IPS-18a (cell line): ENCODE data around the gene RPL31.
"Not testable (repeated sequence)": the region's sequence is repeated elsewhere in the genome, so short reads cannot be mapped to it uniquely, and the experiment has no call there.

Source experiments
- H3K27ac ChIP-seq: one replicate; pipeline ENCODE4 v1.5.1; 2013; ENCODE audit warnings: low read length
- H3K27me3 ChIP-seq: one replicate; pipeline ENCODE4 v1.6.1; 2013; ENCODE audit warnings: mild to moderate bottlenecking, low read length; ENCODE audit not compliant: control insufficient read depth, insufficient read depth
- H3K36me3 ChIP-seq: one replicate; pipeline ENCODE4 v1.6.1; 2013; ENCODE audit warnings: low read depth, low read length; ENCODE audit not compliant: control insufficient read depth
- H3K4me1 ChIP-seq: one replicate; pipeline ENCODE4 v1.6.1; 2013; ENCODE audit warnings: low read depth, low read length; ENCODE audit not compliant: control insufficient read depth
- H3K4me3 ChIP-seq: one replicate; pipeline ENCODE4 v1.5.1; 2013; ENCODE audit warnings: low read length
- H3K9ac ChIP-seq: one replicate; pipeline ENCODE4 v1.6.1; 2013; ENCODE audit warnings: mild to moderate bottlenecking, low read length, moderate library complexity
- H3K9me3 ChIP-seq: one replicate; pipeline ENCODE4 v1.6.1; 2013; ENCODE audit warnings: low read depth, low read length; ENCODE audit not compliant: control insufficient read depth

The RPL31 gene

DNA sequence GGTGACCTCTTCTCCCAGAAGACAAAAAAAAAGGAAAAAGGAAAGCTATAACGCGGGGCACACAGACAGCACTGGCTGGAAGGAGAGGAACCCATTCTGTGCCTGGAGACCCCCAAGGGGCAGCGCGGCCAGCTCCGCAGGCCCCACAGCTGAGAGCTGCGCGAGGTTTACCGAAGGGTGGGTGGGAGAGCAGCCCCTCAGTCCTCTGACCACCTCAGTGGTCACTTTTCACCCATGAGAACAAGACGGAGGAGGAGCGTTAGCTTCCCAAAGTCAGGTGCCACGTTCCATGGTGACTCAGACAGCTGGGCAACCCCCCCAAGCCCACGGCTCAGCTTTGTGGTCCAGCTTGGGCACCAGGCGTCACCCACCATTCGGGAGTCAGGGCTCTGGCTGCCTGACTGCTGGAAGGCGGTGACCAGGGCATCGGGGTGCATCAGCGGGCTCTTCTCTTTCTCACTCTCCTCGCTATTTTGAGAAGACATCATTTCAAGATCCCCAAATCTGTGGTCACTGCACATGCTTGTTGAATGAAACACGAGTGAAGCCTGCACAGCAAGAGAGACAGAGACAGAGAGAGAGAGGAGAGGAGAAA, 35.2 kb downstream of the RPL31 start:
- Histone ChIP-seq H3K9me3 (no peaks in the 10 kb centered on the region), H3K27me3 (no peaks in the 10 kb centered on the region), H3K4me3 (no peak overlapping the region), H3K9ac (no peak overlapping the region), H3K27ac (no peak overlapping the region), H3K36me3 (peaks cover 12% of the 10 kb centered on the region), H3K4me1 (no peaks in the 10 kb centered on the region)

DNA sequence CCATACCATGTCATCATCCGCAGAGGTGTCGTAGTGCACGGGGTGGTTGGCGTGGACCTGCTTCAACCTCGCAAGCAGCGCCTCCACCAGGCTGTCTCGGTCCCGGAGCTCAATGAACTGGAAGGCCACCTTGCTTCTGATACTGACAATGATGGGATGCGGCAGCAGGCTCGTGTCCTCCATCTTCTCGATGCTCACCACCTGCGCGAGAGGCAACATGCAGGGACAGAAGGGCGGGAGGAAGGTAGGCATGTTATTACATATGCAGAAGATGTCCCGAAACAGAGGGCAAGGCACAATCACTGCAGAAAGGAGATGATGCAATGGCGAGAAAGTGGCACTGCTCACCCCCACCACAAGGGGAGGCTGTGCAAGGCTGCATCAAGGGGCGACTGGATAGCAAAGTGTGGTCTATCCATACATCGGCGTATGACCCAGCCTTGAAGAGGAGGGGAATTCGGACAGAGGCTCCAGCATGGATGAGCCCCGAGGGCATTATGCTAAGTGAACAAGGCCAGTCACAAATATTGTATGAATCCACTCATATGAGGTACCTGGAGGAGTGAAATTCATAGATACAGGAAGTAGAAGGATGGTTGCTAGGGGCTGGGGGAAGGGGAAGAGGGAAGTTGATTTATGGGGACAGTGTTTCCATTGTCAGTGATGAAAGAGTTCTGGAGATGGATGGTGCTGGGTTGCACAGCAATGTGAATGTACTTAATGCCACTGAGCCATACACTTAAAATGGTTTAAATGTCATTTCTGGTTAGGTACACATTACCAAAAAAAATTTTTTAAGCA, 36.6 kb downstream of the RPL31 start:
- H3K9me3 ChIP-seq, result no peaks in the 10 kb centered on the region
- peak overlapping the region; percentile 54 for H3K27ac ChIP-seq
- H3K27me3 ChIP-seq, result no peaks in the 10 kb centered on the region
- H3K36me3 ChIP-seq, result peaks cover 7% of the 10 kb centered on the region
- H3K9ac ChIP-seq, result no peak overlapping the region
- no peak overlapping the region for H3K4me3 ChIP-seq
- no peaks in the 10 kb centered on the region for H3K4me1 ChIP-seq

DNA sequence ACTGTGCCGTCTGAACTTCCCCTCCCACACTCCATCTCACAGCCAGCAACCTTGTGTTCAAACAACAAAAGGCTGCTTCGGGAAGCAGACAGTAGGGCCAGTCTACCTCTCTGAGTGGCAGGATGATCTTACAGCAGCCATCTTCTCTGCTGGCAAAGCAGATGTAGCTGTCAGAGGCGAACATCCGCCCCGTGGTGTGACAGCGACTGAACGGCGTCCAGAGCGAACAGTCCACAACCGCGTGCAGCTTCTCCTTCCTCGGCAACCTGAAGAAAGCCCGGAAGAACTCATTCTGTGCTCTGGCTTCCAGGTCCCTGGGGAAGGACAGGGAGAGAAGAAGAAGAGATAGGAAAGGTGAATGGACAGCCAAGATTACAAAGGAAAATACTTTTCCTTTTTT, 38.0 kb downstream of the RPL31 start:
- Histone ChIP-seq H3K27me3 (no peaks in the 10 kb centered on the region), H3K9ac (no peak overlapping the region), H3K4me1 (no peaks in the 10 kb centered on the region), H3K9me3 (no peaks in the 10 kb centered on the region), H3K4me3 (no peak overlapping the region), H3K36me3 (peaks cover 7% of the 10 kb centered on the region), H3K27ac (no peak overlapping the region)

- H3K27ac ChIP-seq, result no peak overlapping the region
These were observed 38.7 kb downstream of the RPL31 start for GRCh38 chr2:101040761-101041160.

DNA sequence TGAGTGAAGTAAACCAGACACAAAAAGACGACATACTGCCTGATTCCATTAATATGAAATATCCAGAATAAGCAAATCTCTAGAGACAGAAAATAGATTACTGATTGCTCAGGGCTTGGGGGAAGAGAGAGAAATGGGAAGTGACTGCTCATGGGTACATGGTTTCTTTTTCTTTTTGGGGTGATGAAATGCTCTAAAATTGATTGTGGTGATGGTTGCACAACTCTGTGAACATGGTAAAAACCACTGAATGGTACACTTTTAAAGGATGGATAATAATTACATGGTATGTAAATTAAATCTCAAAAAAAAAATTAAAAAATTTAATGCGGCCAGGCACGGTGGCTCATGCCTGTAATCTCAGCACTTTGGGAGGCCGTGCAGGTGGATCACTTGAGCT, 39.3 kb downstream of the RPL31 start:
- H3K27me3 ChIP-seq, result no peaks in the 10 kb centered on the region
- H3K4me1 ChIP-seq, result no peaks in the 10 kb centered on the region
- no peak overlapping the region for H3K27ac ChIP-seq
- no peak overlapping the region for H3K9ac ChIP-seq
- no peaks in the 10 kb centered on the region for H3K36me3 ChIP-seq
- H3K4me3 ChIP-seq, result no peak overlapping the region
- H3K9me3 ChIP-seq, result no peaks in the 10 kb centered on the region

More at GRCh38 chr2:101040761-101041160, 38.7 kb downstream of the RPL31 start:
- Histone ChIP-seq H3K9me3 (no peaks in the 10 kb centered on the region), H3K27me3 (no peaks in the 10 kb centered on the region), H3K4me3 (no peak overlapping the region), H3K9ac (no peak overlapping the region), H3K4me1 (no peaks in the 10 kb centered on the region), H3K36me3 (peaks cover 2% of the 10 kb centered on the region)

GRCh38 chr2:101045330-101045729, 43.2 kb downstream of the RPL31 start:
- H3K4me3 ChIP-seq, result no peak overlapping the region
- H3K9me3 ChIP-seq, result no peaks in the 10 kb centered on the region
- no peaks in the 10 kb centered on the region for H3K36me3 ChIP-seq
- H3K27me3 ChIP-seq, result no peaks in the 10 kb centered on the region
- no peak overlapping the region for H3K9ac ChIP-seq
- H3K4me1 ChIP-seq, result no peaks in the 10 kb centered on the region
- no peak overlapping the region for H3K27ac ChIP-seq

GRCh38 chr2:101047075-101047766, 45.1 kb downstream of the RPL31 start:
- H3K27ac ChIP-seq, result no peak overlapping the region
- no peaks in the 10 kb centered on the region for H3K36me3 ChIP-seq
- no peaks in the 10 kb centered on the region for H3K27me3 ChIP-seq
- no peaks in the 10 kb centered on the region for H3K4me1 ChIP-seq
- H3K9me3 ChIP-seq, result no peaks in the 10 kb centered on the region
- no peak overlapping the region for H3K9ac ChIP-seq
- no peak overlapping the region for H3K4me3 ChIP-seq

GRCh38 chr2:101047774-101048173, 45.7 kb downstream of the RPL31 start:
- H3K36me3 ChIP-seq, result no peaks in the 10 kb centered on the region
- H3K27me3 ChIP-seq, result no peaks in the 10 kb centered on the region
- no peaks in the 10 kb centered on the region for H3K4me1 ChIP-seq
- no peaks in the 10 kb centered on the region for H3K9me3 ChIP-seq
- H3K4me3 ChIP-seq, result no peak overlapping the region
- no peak overlapping the region for H3K9ac ChIP-seq
- H3K27ac ChIP-seq, result no peak overlapping the region

GRCh38 chr2:101048756-101049155, 46.7 kb downstream of the RPL31 start:
- H3K9me3 ChIP-seq, result no peaks in the 10 kb centered on the region
- peaks cover under 1% of the 10 kb centered on the region for H3K36me3 ChIP-seq
- no peaks in the 10 kb centered on the region for H3K27me3 ChIP-seq
- no peak overlapping the region for H3K9ac ChIP-seq
- no peak overlapping the region for H3K27ac ChIP-seq
- H3K4me3 ChIP-seq, result no peak overlapping the region
- no peaks in the 10 kb centered on the region for H3K4me1 ChIP-seq

DNA sequence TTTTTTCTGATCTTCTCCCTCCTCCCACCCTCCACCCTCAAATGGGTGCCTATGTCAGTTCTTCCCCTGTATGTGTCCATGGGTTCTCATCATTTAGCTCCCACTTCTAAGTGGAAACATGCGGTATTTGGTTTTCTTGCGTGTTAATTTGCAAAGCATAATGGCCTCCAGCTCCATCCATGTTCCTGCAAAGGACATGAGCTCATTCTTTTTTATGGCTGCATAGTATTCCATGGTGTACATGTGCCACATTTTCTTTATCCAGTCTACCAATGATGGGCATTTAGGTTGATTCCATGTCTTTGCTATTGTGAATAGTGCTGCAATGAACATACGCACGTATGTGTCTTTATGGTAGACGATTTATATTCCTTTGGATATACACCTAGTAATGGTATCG, 48.8 kb downstream of the RPL31 start:
- not testable (repeated sequence) for H3K9me3 ChIP-seq, H3K27me3 ChIP-seq, H3K36me3 ChIP-seq, H3K4me3 ChIP-seq, H3K4me1 ChIP-seq, H3K27ac ChIP-seq, H3K9ac ChIP-seq

DNA sequence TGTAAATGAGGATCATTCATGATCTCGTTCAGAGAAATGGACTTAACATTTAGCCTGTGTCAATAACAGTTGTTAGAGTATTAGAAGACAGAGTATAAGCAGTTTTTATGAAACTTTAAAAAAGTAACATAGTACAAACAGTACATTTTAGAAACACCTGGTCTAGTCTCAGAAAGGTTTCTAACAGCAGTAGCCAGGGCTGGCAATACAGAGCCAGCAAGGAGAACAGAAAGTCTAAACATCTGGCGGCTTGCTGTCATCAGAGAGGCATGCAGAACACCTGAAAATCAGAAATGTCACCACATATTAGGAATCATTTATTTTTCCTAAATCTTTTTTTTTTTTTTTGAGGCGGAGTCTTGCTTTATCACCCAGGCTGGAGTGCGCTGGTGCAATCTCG, 50.1 kb downstream of the RPL31 start:
- H3K9me3 ChIP-seq, result no peaks in the 10 kb centered on the region

More for the DNA sequence above, 50.1 kb downstream of the RPL31 start:
- no peaks in the 10 kb centered on the region for H3K27me3 ChIP-seq
- H3K4me1 ChIP-seq, result no peaks in the 10 kb centered on the region
- no peak overlapping the region for H3K9ac ChIP-seq
- no peak overlapping the region for H3K27ac ChIP-seq
- H3K36me3 ChIP-seq, result peaks cover 4% of the 10 kb centered on the region
- no peak overlapping the region for H3K4me3 ChIP-seq
